ENCODE measurements around the gene POLDIP2.
A peak's percentile ranks its signal among the peaks of the same experiment; 100 is the strongest.

POLDIP2 gene, protein sequence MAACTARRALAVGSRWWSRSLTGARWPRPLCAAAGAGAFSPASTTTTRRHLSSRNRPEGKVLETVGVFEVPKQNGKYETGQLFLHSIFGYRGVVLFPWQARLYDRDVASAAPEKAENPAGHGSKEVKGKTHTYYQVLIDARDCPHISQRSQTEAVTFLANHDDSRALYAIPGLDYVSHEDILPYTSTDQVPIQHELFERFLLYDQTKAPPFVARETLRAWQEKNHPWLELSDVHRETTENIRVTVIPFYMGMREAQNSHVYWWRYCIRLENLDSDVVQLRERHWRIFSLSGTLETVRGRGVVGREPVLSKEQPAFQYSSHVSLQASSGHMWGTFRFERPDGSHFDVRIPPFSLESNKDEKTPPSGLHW

DNA sequence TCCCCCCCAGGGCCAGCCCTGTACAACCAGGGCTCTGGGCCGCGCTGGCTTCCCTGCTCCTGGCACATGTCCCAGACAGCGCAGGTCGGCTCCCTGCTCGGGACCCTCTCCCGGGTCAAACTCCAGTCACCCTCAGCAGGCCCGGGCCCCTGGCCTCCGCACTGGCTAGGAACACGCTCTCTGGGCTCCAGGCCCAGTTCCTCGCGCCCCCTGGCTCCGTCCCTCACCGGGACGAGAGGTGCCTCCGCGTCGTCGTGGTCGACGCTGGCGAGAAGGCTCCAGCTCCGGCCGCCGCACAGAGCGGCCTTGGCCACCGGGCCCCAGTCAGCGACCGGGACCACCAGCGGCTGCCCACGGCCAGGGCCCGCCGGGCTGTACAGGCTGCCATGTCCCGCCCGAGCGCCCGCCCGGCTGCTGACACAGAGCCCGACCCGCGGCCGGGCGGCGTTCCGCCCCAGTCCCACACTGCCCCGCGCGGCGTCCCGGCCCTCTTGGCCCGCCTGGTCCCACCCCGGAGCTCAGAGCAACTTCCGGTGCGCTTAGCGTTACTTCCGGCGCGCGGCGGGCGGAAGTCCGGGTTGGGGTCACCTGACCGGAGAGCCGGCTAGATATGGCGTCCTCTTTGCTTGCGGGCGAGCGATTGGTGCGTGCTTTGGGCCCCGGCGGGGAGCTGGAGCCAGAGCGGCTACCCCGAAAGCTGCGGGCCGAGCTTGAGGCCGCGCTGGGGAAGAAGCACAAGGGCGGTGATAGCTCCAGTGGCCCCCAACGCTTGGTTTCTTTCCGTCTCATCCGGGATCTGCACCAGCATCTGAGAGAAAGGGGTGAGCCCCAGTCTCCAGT is at the start of gene POLDIP2:
Gene POLDIP2, minus strand, starts transcription at position 467 of the 840 bp plus-strand sequence. Its CDS starts 79 bp downstream, at position 388.
- peak; percentile 89 to 95 for DNase-seq (ENCODE audit: low read depth in 2 of 2)

- no peak for DNase-seq (ENCODE audit: low read depth in 2 of 2)
Observed at GRCh38 chr17:28406473-28406814, 49.1 kb upstream of the POLDIP2 start.

GRCh38 chr17:28405632-28406472 is 48.5 kb upstream of the POLDIP2 start, which contains the start of gene SLC46A1:
TSS of gene SLC46A1 (minus strand) at chr17:28406212. CDS start at chr17:28406114, 98 bp downstream.
- peak; percentile 16 to 55 for DNase-seq (ENCODE audit: low read depth in 2 of 2)

DNA sequence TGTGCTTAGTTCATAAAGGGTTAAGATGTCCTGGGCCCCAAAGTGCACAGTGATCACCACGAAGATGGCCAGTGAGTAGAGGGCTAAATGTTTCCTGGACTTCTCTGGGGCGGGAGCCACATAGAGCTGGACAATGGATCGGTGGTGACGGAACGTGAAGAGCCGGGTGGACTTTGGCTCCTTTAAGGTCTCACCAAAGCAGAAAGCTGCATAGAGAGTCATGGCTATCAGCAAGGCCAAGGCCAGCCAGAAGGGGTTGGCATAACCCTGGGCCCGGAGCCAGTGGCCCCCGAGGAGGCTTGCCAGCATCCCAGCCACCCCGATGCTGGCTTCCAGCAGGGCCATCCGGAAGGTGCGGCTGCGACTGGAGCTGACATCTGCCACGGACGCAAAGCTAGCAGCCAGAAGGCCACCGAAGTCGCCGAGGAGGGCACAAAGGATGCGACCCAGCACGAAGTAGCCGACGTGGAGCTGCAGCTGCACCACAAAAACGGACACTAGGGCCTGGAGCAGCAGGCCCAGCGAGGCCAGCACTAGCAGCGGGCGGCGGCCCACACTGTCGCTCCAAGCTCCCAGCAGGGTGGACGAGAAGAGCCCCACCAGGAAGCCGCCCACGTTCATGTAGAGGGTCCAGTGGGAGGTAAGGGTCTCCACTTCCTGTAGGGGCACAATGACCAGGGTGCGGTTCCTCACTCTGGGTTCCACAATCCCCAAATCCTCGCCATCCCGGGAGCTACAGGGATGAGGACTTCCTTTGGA is 47.7 kb upstream of the POLDIP2 start:
- no peak for DNase-seq (ENCODE audit: low read depth in 2 of 2)

GRCh38 chr17:28404461-28404811 is 47.1 kb upstream of the POLDIP2 start:
- no peak for DNase-seq (ENCODE audit: low read depth in 2 of 2)

DNA sequence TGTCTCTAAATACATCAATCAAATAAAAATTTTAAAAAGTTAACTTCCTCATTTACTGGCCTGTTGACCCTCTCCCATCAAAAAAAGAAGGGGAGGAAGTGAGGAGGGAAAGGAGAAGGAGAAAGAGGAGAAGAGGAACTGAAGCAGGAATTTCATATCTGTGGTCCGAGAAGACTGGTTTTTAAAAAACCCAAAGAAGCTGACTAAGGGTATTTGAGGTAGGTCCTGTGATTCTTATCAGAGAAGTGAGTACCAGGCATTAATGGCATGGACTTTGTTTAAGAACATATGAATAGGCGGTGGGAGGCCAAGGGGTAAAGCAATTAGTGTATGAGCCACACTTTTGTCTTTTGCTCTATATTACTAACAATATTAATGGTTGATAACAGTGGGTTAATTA is 46.7 kb upstream of the POLDIP2 start:
- DNase-seq (ENCODE audit: low read depth in 2 of 2) = no peak

GRCh38 chr17:28402844-28403243 is 45.5 kb upstream of the POLDIP2 start:
- no peak for DNase-seq (ENCODE audit: low read depth in 2 of 2)

DNA sequence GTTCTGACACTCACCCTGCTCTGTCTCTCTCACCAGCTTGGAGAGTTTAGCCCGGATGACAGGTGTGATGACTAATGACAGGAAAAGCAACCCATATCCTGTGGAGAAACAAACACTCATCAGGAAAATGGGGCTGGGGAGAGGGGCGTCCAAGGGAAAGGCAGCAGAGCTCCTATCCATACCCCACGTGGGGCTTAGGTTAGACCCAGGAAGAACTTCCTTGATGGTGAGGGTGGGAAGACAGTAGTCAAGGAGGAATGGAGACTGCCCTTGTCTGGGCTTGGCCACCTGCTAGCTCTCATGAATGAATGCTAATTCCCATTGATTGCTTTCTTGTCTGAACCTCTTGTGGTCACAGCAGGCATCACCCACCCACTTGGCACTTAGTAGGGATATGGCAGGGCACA is 44.9 kb upstream of the POLDIP2 start:
- DNase-seq (ENCODE audit: low read depth in 2 of 2) = no peak

GRCh38 chr17:28399808-28400207 is 42.5 kb upstream of the POLDIP2 start:
- no peak for DNase-seq (ENCODE audit: low read depth in 2 of 2)

GRCh38 chr17:28398280-28398981 is 41.1 kb upstream of the POLDIP2 start:
- no peak for DNase-seq (ENCODE audit: low read depth in 2 of 2)

DNA sequence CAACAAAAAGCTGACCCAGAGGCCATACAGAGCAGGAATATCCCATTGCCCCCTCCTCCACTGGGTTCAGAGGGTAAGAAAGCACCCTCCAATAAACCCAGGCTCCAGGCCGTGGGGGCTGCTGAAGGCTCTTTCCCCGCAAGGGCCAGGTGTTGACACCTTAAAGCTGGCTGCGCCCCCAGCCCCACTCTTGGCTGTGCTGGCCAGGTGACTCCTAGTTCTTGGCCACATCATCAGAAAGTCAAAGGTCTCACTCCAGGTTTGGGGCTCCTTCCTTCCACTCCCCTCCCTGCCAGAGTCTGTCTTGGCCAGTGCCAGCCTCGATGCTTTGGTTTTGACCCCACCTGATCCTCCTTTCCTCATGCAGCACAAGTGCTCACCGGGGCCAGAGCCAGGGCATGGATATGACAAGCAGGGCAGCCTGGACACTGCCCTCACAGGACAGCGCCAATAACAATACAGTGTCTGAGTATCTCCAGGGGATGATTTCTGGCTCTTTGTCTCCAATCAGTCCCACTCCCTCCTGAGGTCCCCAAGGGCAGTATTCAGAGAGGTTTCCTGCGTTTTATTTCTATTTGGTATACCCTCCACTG is 40.5 kb upstream of the POLDIP2 start:
- no peak for DNase-seq (ENCODE audit: low read depth in 2 of 2)

GRCh38 chr17:28397275-28397674 is 39.9 kb upstream of the POLDIP2 start:
- DNase-seq (ENCODE audit: low read depth in 2 of 2) = no peak

DNA sequence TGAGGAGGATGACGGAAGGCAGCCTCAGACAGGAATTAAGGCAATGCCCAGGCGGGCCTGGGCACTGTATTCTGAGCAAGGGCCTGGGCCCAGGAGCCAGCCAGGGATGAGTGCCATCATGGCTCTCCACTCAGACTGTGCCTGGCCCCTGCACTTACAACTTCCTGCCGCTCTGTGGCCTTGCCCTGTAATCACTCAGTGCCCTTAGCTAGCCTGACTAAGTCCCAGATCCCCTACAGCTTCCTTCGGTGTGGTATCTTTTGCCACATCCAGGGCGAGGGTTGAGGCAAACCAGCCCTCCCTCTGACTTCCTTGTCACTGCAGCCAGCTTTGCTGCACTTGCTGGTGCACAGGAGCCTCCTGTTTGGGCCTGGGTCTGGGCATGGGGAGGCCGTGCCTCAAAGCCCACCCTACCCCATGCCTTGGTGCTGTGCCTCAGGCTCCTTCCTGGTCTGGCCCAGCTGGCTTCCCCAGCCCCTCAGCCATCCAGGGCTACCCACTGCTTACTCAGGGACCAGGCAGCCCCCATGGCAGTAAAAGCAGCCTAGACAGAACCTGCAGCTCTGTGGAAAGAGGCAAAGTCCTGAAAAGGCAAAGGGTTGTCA is 39.4 kb upstream of the POLDIP2 start:
- DNase-seq (ENCODE audit: low read depth in 2 of 2) = no peak

DNA sequence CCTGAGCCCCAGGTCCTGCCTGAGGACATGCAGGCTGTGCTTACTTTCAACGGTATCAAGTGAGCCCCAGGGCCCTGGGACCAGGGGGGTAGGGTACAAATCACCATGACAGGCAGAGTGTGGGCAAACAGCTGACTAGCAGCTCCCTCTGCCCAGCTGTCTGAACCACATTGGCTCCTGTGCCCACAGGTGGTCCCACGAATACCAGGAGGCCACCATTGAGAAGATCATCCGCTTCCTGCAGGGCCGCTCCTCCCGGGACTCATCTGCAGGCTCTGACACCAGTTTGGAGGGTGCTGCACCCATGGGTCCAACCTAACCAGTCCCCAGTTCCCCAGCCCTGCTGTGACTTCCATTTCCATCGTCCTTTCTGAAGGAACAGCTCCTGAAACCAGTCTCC is 38.6 kb upstream of the POLDIP2 start:
- DNase-seq (ENCODE audit: low read depth in 2 of 2) = no peak

DNA sequence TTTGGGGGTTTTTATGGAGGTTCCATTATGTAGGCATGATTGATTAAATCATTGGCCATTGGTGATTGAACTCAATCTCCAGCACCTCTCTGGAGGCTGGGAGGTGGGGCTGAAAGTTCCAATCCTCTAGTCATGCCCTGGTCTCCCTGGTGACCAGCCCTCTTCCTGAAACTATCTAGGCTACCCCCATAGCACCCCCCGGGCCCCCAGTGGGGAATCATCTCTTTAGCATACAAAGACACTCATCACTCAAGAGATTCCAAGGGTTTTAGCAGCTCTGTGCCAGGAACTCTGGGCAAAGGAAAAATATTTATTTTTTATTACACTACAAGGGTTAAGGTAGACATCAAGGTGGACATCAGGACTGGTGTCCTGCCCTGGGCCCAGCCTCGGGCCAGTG is 38.1 kb upstream of the POLDIP2 start:
- DNase-seq (ENCODE audit: low read depth in 2 of 2) = no peak

GRCh38 chr17:28394337-28395116 is 37.2 kb upstream of the POLDIP2 start:
- no peak for DNase-seq (ENCODE audit: low read depth in 2 of 2)

DNA sequence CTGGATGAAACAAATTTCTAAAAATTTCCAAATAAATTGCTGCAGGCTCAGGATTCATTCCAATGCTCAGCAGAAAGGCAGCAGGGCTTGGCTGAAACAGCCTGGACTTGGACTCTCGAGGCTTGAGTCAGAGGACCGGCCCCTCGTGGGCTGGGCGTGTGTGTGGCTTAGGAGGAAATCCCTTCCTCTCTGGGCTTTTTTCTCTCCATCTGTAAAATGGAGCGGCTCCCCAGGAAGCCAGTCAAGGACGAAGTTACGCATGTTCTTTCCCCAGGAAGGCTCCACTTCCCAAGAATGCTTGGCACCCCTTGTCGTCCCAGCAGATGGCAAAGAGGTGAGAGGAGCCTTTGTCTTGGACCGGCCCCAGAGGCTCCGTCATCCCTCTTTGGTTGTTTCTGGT is 35.2 kb upstream of the POLDIP2 start:
- no peak for DNase-seq (ENCODE audit: low read depth in 2 of 2)

GRCh38 chr17:28391401-28391800 is 34.1 kb upstream of the POLDIP2 start:
- no peak for DNase-seq (ENCODE audit: low read depth in 2 of 2)

DNA sequence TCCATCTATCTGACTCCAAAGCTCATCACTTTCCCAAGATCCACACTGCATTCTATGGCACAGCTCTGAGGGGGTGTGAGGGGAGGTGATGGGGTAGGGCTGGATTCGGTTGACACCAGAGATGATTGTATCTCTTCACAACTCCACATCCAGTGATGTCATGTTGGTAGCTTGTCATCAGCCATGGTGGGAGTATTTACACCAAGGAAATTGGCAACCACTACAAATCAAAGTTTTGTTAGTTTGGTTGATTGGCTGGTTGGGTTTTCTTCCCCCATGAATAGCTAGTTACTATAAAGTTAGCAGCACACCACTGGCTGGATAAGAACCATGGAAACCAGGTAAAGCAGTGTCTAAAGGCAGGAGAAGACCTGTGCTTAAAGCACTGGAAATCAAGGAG is 33.7 kb upstream of the POLDIP2 start:
- no peak for DNase-seq (ENCODE audit: low read depth in 2 of 2)
